NCI-H146 (cell line): ENCODE results near the gene VSIG10.
"Not testable (repeated sequence)": the region's sequence is repeated elsewhere in the genome, so short reads cannot be mapped to it uniquely, and the experiment has no call there.

Source experiments
- DNase-seq: peaks from one replicate; lab custom pipeline; 2025; lab: John Stamatoyannopoulos, UW

Gene VSIG10

GRCh38 chr12:118107694-118108093, 3.9 kb upstream of the VSIG10 start:
- no peak for DNase-seq

GRCh38 chr12:118107011-118107410, 3.2 kb upstream of the VSIG10 start:
- DNase-seq, result no peak

- peak; percentile 61 for DNase-seq
Measured at GRCh38 chr12:118103201-118103600, 610 bp downstream of the VSIG10 start.

GRCh38 chr12:118102609-118103008, 1.2 kb downstream of the VSIG10 start:
- DNase-seq, result no peak

GRCh38 chr12:118102070-118102469, 1.7 kb downstream of the VSIG10 start:
- DNase-seq, result no peak

- no peak for DNase-seq
Measured at GRCh38 chr12:118101051-118101450, 2.8 kb downstream of the VSIG10 start.

GRCh38 chr12:118098911-118099671, 4.7 kb downstream of the VSIG10 start:
- peak; percentile 84 for DNase-seq

- DNase-seq, result peak; percentile 14
Measured at GRCh38 chr12:118098401-118098800, 5.4 kb downstream of the VSIG10 start.

GRCh38 chr12:118094039-118094438, 9.8 kb downstream of the VSIG10 start:
- DNase-seq, result no peak

GRCh38 chr12:118089782-118090181, 14.0 kb downstream of the VSIG10 start:
- no peak for DNase-seq

GRCh38 chr12:118082161-118082560, 21.6 kb downstream of the VSIG10 start:
- no peak for DNase-seq

GRCh38 chr12:118081521-118081920, 22.3 kb downstream of the VSIG10 start:
- DNase-seq, result not testable (repeated sequence)

- DNase-seq, result no peak
Measured at GRCh38 chr12:118073768-118074167, 30.0 kb downstream of the VSIG10 start.

GRCh38 chr12:118070650-118071049, 33.2 kb downstream of the VSIG10 start:
- no peak for DNase-seq

- DNase-seq, result no peak
Measured at GRCh38 chr12:118068445-118068844, 35.4 kb downstream of the VSIG10 start.

- no peak for DNase-seq
Measured at GRCh38 chr12:118065380-118065779, 38.4 kb downstream of the VSIG10 start.

GRCh38 chr12:118064608-118065007, 39.2 kb downstream of the VSIG10 start:
- no peak for DNase-seq

- no peak for DNase-seq
Measured at GRCh38 chr12:118063576-118064391, 40.0 kb downstream of the VSIG10 start.

- peak; percentile 70 for DNase-seq
Measured at GRCh38 chr12:118061873-118062843, 41.7 kb downstream of the VSIG10 start.

GRCh38 chr12:118061011-118061872, 42.6 kb downstream of the VSIG10 start, which contains the start of gene WSB2:
TSS of gene WSB2 (minus strand) at chr12:118061179. CDS start at chr12:118061048, 131 bp downstream.
- peak; percentile 78 for DNase-seq
